Measurements from ENCODE around the gene PTCD3.

PTCD3 gene

GRCh38 chr2:86105969-86106945 is at the start of gene PTCD3:
PTCD3 (plus strand) TSS chr2:86106235; CDS start chr2:86106248, 13 bp downstream.
- DNase-seq (ENCODE audit: low read depth in 1 of 2, low spot score in 1 of 2) = peak; percentile 85 to 86

- DNase-seq (ENCODE audit: low read depth in 1 of 2, low spot score in 1 of 2) = no peak
Observed at GRCh38 chr2:86056590-86057331, 49.3 kb upstream of the PTCD3 start.

GRCh38 chr2:86062043-86062442 is 44.0 kb upstream of the PTCD3 start:
- DNase-seq (ENCODE audit: low read depth in 1 of 2, low spot score in 1 of 2) = no peak

GRCh38 chr2:86064006-86064405 is 42.0 kb upstream of the PTCD3 start:
- DNase-seq (ENCODE audit: low read depth in 1 of 2, low spot score in 1 of 2) = no peak

GRCh38 chr2:86065512-86065911 is 40.5 kb upstream of the PTCD3 start:
- DNase-seq (ENCODE audit: low read depth in 1 of 2, low spot score in 1 of 2) = no peak

GRCh38 chr2:86066007-86066578 is 39.9 kb upstream of the PTCD3 start:
- DNase-seq (ENCODE audit: low read depth in 1 of 2, low spot score in 1 of 2) = no peak

GRCh38 chr2:86066915-86067314 is 39.1 kb upstream of the PTCD3 start:
- DNase-seq (ENCODE audit: low read depth in 1 of 2, low spot score in 1 of 2) = no peak

GRCh38 chr2:86068136-86068588 is 37.9 kb upstream of the PTCD3 start:
- DNase-seq (ENCODE audit: low read depth in 1 of 2, low spot score in 1 of 2) = no peak

- no peak for DNase-seq (ENCODE audit: low read depth in 1 of 2, low spot score in 1 of 2)
Observed at GRCh38 chr2:86068648-86069047, 37.4 kb upstream of the PTCD3 start.

GRCh38 chr2:86069091-86069685 is 36.8 kb upstream of the PTCD3 start:
- DNase-seq (ENCODE audit: low read depth in 1 of 2, low spot score in 1 of 2) = no peak

GRCh38 chr2:86069783-86070339 is 36.2 kb upstream of the PTCD3 start:
- DNase-seq (ENCODE audit: low read depth in 1 of 2, low spot score in 1 of 2) = no peak

GRCh38 chr2:86070868-86071267 is 35.2 kb upstream of the PTCD3 start:
- DNase-seq (ENCODE audit: low read depth in 1 of 2, low spot score in 1 of 2) = no peak

GRCh38 chr2:86072271-86072858 is 33.7 kb upstream of the PTCD3 start:
- DNase-seq (ENCODE audit: low read depth in 1 of 2, low spot score in 1 of 2) = no peak

- DNase-seq (ENCODE audit: low read depth in 1 of 2, low spot score in 1 of 2) = no peak
Observed at GRCh38 chr2:86073225-86073624, 32.8 kb upstream of the PTCD3 start.

- DNase-seq (ENCODE audit: low read depth in 1 of 2, low spot score in 1 of 2) = no peak
Observed at GRCh38 chr2:86074256-86074655, 31.8 kb upstream of the PTCD3 start.

- no peak for DNase-seq (ENCODE audit: low read depth in 1 of 2, low spot score in 1 of 2)
Observed at GRCh38 chr2:86074811-86075210, 31.2 kb upstream of the PTCD3 start.

- DNase-seq (ENCODE audit: low read depth in 1 of 2, low spot score in 1 of 2) = no peak
Observed at GRCh38 chr2:86075886-86076285, 30.1 kb upstream of the PTCD3 start.

- DNase-seq (ENCODE audit: low read depth in 1 of 2, low spot score in 1 of 2) = no peak
Observed at GRCh38 chr2:86078774-86079545, 27.1 kb upstream of the PTCD3 start.

- peak; percentile 59 to 73 for DNase-seq (ENCODE audit: low read depth in 1 of 2, low spot score in 1 of 2)
Observed at GRCh38 chr2:86079981-86080911, 25.8 kb upstream of the PTCD3 start.

Measured in activated T-helper 1 cell treated with anti-CD3 and anti-CD28 coated beads, Interleukin-2, amount 50 U/mL, for 16 hours (primary cell).